ENCODE measurements around the gene PEX7. TPM values are rescaled to one million over a fixed set of nuclear protein-coding genes. Genes with fewer than 3 reads are reported as not detected.

Gene PEX7
- polyA plus RNA-seq, 1 experiment, result 5.6 TPM

DNA sequence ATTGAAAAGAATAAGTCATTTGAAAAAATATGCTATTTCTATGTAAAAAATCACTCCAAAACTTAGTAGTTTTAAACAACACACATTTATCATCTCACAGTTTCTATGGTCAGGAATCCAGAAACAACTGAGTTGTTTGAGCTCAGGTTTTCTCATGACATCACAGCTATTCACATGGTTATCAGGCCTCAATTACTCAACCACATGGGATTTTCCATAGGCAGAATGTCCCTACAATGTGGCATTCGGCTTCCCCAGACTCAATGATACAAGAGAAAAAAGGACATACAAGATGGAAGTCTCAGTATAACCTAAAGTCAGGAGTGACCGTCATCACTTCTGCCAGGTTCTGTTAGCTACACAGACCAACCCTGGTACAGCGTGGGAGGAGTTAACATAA, 96.3 kb downstream of the PEX7 start:
- Histone ChIP-seq H3K27me3 (ENCODE audit: control insufficient read depth, insufficient read depth, low read length) (peaks cover 26% of the 10 kb centered on the region), H3K4me3 (ENCODE audit: low read depth, low read length) (no peak overlapping the region), H3K36me3 (ENCODE audit: control insufficient read depth, insufficient read depth, low read length) (no peaks in the 10 kb centered on the region)
- CTCF ChIA-PET, result interaction anchor here (0.6 kb wide), 1 partner anchor 296 kb away, joined by 3 read pairs; no protein-coding TSS in a partner anchor
- POLR2A ChIA-PET, result no interaction called here
- DNase-seq (ENCODE audit: low read depth), result no peak
- TF ChIP-seq, protein P1, sequence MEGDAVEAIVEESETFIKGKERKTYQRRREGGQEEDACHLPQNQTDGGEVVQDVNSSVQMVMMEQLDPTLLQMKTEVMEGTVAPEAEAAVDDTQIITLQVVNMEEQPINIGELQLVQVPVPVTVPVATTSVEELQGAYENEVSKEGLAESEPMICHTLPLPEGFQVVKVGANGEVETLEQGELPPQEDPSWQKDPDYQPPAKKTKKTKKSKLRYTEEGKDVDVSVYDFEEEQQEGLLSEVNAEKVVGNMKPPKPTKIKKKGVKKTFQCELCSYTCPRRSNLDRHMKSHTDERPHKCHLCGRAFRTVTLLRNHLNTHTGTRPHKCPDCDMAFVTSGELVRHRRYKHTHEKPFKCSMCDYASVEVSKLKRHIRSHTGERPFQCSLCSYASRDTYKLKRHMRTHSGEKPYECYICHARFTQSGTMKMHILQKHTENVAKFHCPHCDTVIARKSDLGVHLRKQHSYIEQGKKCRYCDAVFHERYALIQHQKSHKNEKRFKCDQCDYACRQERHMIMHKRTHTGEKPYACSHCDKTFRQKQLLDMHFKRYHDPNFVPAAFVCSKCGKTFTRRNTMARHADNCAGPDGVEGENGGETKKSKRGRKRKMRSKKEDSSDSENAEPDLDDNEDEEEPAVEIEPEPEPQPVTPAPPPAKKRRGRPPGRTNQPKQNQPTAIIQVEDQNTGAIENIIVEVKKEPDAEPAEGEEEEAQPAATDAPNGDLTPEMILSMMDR (IDR thresholded peaks at IDR 0.05; ENCODE audit: insufficient read depth, low read depth, low read length), result no peak

DNA sequence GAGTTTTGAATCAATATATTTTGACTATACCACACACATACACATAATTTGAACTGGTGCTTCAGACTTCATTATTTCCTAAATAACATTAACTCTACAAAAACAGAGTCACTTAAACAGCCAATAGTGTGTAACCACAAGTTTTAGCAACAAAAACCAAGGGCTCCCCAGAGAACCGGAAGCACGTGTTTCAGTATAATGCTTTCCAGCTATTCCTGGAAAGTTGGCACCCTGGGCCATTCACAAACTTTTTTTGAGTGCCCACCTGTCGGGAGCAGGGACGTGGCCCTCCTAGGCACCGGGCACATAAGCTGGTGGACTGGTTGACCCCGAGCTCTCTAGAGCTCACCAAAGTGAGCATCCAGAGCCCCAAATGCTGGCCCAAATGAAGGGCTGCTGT, 97.8 kb downstream of the PEX7 start:
- no peak overlapping the region for H3K4me3 ChIP-seq (ENCODE audit: low read depth, low read length)
- H3K27me3 ChIP-seq (ENCODE audit: control insufficient read depth, insufficient read depth, low read length), result peaks cover 36% of the 10 kb centered on the region
- CTCF ChIA-PET, result interaction anchor here (2.4 kb wide), 1 partner anchor 12 kb away, joined by 8 read pairs; no protein-coding TSS in a partner anchor
- POLR2A ChIA-PET, result no interaction called here
- DNase-seq (ENCODE audit: low read depth), result no peak
- TF ChIP-seq, protein P1 (IDR thresholded peaks at IDR 0.05; ENCODE audit: insufficient read depth, low read depth, low read length), result no peak
- no peaks in the 10 kb centered on the region for H3K36me3 ChIP-seq (ENCODE audit: control insufficient read depth, insufficient read depth, low read length)

DNA sequence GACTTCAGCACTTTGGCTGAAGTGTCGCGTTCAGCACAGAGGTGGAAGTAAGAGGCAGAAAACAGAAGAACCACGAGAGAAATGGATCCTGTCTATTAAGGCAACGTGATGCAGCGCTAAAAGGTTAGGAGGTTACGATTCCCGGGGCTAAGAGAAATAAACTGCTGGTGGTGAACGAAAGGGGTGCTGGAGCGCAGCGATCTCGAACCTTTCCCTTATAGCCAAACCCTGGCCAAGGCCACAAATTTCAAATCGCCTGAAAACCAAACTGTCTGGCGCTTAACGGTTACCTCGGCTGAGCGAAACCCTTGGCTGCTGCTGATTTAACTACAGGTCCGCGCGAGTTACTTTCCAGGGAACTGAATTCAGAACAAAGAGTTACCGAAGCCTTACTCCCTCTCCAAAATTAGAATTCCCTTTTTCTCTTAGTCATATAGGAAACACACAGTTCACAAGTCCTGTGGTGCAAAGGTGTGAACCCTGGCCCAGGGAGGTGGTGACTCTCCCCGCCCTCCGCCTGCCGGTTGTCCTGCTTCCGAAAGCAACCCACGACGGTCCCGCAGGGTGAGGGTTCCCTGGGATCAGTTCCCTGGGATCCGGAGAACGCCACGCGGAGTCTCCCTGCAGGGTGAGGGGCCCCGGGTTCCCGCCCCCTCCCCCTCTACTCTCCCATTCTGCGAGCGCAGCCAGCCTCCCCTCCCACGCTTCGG, 98.4 kb downstream of the PEX7 start:
- H3K27me3 ChIP-seq (ENCODE audit: control insufficient read depth, insufficient read depth, low read length), result peaks cover 36% of the 10 kb centered on the region
- no peaks in the 10 kb centered on the region for H3K36me3 ChIP-seq (ENCODE audit: control insufficient read depth, insufficient read depth, low read length)
- ChIA-PET POLR2A (no interaction called here), CTCF (interaction anchor here (1.9 to 2.4 kb wide), 2 partner anchors 11 to 277 kb away, joined by 7 to 8 read pairs; no protein-coding TSS in a partner anchor)
- TF ChIP-seq, protein P1 (IDR thresholded peaks at IDR 0.05; ENCODE audit: insufficient read depth, low read depth, low read length), result no peak
- peak overlapping the region; percentile 44 for H3K4me3 ChIP-seq (ENCODE audit: low read depth, low read length)
- DNase-seq (ENCODE audit: low read depth), result no peak

DNA sequence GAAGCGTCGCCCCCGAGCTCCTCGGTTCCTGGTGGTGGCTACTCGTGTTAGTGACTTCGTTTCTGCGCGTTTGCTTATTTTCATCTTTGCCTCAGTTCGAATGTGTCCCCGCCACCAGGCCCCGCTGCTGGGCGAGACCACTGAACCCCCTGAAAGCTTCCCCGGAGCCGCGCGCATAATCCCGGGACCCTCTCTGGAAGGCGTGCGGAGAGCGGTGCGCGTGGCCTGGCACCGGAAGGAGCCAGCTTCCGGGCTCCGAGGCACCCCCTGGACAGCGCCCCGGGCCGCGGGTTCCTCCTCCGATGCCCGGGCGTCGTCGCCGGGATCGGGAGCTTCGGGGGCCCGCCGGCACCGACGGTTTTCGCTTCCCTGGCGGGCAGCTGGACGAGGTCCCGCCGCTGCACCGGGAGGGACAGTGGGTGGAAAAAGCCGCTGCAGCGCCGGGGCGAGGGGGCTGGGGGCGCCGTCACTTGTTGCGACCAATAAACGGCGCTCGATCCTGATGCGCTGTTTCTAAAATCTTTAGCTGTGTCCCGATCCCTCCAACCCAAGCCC, 99.1 kb downstream of the PEX7 start:
- peaks cover 37% of the 10 kb centered on the region for H3K27me3 ChIP-seq (ENCODE audit: control insufficient read depth, insufficient read depth, low read length)
- TF ChIP-seq, protein P1 (IDR thresholded peaks at IDR 0.05; ENCODE audit: insufficient read depth, low read depth, low read length), result no peak
- ChIA-PET POLR2A (no interaction called here), CTCF (interaction anchor here (0.5 to 2.4 kb wide), 3 partner anchors 10 to 277 kb away, joined by 3 to 8 read pairs (median 7); no protein-coding TSS in a partner anchor)
- H3K36me3 ChIP-seq (ENCODE audit: control insufficient read depth, insufficient read depth, low read length), result no peaks in the 10 kb centered on the region
- no peak for DNase-seq (ENCODE audit: low read depth)
- H3K4me3 ChIP-seq (ENCODE audit: low read depth, low read length), result peak overlapping the region; percentile 44

DNA sequence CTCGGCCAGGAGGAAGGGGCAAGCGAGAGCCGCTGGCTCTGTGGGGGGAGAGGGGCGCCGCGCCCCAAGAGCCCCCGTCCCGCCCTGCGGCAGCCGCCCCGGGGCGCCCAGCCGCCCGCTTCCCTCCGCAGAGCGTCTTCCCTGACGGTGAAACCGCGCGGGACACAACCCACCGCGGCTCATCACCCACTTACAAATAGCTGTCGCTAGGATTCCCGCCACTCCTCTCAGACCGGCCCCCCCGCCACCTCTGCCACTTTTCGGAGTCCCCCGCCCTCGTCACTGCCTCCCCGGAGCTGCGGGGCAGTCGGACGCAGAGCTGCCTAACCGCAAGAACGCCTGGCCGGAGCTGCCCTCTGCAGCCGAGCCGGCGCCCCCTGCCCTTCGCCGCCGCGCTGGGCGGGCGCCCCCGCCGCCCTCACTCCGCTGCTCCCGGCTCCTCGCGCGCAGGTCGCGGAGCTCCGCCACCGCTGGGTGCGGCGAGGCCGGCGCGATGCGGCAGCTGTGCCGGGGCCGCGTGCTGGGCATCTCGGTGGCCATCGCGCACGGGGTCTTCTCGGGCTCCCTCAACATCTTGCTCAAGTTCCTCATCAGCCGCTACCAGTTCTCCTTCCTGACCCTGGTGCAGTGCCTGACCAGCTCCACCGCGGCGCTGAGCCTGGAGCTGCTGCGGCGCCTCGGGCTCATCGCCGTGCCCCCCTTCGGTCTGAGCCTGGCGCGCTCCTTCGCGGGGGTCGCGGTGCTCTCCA, 99.7 kb downstream of the PEX7 start, which contains the start of gene SLC35D3:
TSS of gene SLC35D3 (plus strand) at position 366 of the 749 bp plus-strand sequence. CDS start at position 494, 128 bp downstream.
- Histone ChIP-seq H3K36me3 (ENCODE audit: control insufficient read depth, insufficient read depth, low read length) (no peaks in the 10 kb centered on the region), H3K27me3 (ENCODE audit: control insufficient read depth, insufficient read depth, low read length) (peaks cover 37% of the 10 kb centered on the region), H3K4me3 (ENCODE audit: low read depth, low read length) (peak within 1 kb of the TSS; percentile 44)
- POLR2A ChIA-PET, result interaction anchor here (0.6 kb wide), 1 partner anchor 356 kb away, joined by 3 read pairs; no protein-coding TSS in a partner anchor
- CTCF ChIA-PET, result interaction anchor here (0.5 to 2.4 kb wide), 4 partner anchors 10 to 783 kb away, joined by 3 to 8 read pairs (median 5); no protein-coding TSS in a partner anchor
- TF ChIP-seq, protein P1 (IDR thresholded peaks at IDR 0.05; ENCODE audit: insufficient read depth, low read depth, low read length), result no peak
- DNase-seq (ENCODE audit: low read depth), result no peak
